T-helper 2 cell treated with Interferon-gamma antibody and Interleukin-4, amounts not matched to agents 5 μg/mL and 100 μg/mL, for 36 hours (primary cell): Measurements from ENCODE around the gene GH1.
"Not testable (repeated sequence)": the region's sequence is repeated elsewhere in the genome, so short reads cannot be mapped to it uniquely, and the experiment has no call there.

Experiments
- DNase-seq: peaks from one replicate; pipeline ENCODE4 v3.0.0; 2021; ENCODE audit warnings: low spot score
- H3K27ac Mint-ChIP-seq: one replicate; pipeline ENCODE4 v1.8.0; 2021; ENCODE audit warnings: mild to moderate bottlenecking, mixed read lengths
- H3K27me3 Mint-ChIP-seq: one replicate; pipeline ENCODE4 v1.8.0; 2021; ENCODE audit warnings: low read depth, mixed read lengths
- H3K36me3 Mint-ChIP-seq: one replicate; pipeline ENCODE4 v1.8.0; 2021; ENCODE audit warnings: low read depth, mixed read lengths
- H3K4me1 Mint-ChIP-seq: one replicate; pipeline ENCODE4 v1.8.0; 2021; ENCODE audit warnings: low read depth, mixed read lengths
- H3K4me3 Mint-ChIP-seq: one replicate; pipeline ENCODE4 v1.8.0; 2022; ENCODE audit warnings: mild to moderate bottlenecking, moderate library complexity, mixed read lengths
- H3K9me3 Mint-ChIP-seq: one replicate; pipeline ENCODE4 v1.8.0; 2021; ENCODE audit warnings: mixed read lengths

The GH1 gene

GRCh38 chr17:63907161-63907778 lies 11.4 kb downstream of the GH1 start:
- not testable (repeated sequence) for H3K27me3 Mint-ChIP-seq, DNase-seq, H3K27ac Mint-ChIP-seq, H3K9me3 Mint-ChIP-seq, H3K4me1 Mint-ChIP-seq, H3K4me3 Mint-ChIP-seq, H3K36me3 Mint-ChIP-seq

DNA sequence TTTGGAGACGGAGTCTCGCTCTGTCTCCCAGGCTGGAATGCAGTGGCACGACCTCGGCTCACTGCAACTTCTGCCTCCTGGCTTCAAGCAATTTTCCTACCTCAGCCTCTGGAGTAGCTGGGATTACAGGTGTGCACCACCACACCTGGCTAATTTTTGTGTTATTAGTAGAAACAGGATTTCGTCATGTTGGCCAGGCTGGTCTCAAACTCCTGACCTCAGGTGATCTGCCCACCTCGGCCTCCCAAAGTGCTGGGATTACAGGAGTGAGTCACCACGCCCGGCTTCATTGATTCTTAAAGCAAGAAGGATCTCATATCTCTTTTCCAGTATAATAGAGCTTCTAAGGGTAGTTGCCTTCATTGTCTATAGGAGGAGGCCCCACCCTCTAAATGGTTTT lies 13.8 kb downstream of the GH1 start:
- not testable (repeated sequence) for H3K4me3 Mint-ChIP-seq, H3K9me3 Mint-ChIP-seq, H3K4me1 Mint-ChIP-seq, H3K36me3 Mint-ChIP-seq, H3K27ac Mint-ChIP-seq, DNase-seq
- H3K27me3 Mint-ChIP-seq = peaks cover 12% of the 10 kb centered on the region

GRCh38 chr17:63903787-63904201 lies 14.8 kb downstream of the GH1 start:
- DNase-seq, H3K27me3 Mint-ChIP-seq, H3K27ac Mint-ChIP-seq, H3K4me3 Mint-ChIP-seq, H3K36me3 Mint-ChIP-seq, H3K9me3 Mint-ChIP-seq, H3K4me1 Mint-ChIP-seq: not testable (repeated sequence)

GRCh38 chr17:63901971-63902370 lies 16.7 kb downstream of the GH1 start:
- H3K27ac Mint-ChIP-seq, H3K4me3 Mint-ChIP-seq, H3K9me3 Mint-ChIP-seq, H3K36me3 Mint-ChIP-seq, DNase-seq, H3K27me3 Mint-ChIP-seq, H3K4me1 Mint-ChIP-seq: not testable (repeated sequence)

DNA sequence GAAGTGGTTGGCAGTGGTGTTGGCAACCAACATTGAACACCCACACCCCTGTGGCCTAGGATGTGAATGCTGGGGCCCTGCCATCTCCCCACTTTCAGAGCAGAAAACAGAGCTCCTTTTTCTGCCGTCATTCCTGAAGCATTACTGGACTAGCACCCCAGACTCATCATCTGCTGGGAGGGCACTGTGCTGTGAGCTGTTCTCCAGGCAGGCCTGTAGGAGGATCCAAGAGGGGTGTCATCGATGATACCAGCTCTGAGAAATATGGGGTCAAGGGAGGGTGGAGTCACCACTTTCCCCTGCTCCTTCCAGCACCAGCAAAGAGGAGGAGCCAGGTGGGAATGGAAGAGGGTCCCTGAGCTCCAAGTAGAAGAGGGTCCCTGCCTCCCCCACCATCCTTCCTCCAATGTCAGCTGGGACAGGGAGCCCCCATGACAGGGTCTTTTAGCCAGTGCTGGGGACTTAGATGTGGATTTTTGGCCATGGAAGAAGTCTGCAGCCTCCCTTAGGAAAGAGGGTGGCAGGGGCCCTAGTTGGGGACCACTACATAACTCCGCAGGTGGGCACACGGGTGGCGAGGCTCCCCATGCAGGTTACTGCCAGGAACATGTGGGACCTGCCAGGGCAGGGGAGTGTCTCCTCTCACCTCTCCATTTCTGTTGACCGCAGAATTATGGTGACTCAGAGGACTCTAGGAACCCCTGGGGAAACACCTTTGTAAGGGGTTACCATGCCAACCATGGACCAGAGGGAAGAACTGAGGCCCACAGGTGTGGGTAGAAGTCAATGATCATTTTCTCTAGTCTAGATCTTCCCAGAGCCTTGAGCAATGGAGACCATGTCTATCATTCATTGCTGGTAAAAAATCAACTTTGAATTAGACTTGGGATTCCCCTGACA lies 19.5 kb downstream of the GH1 start:
- H3K9me3 Mint-ChIP-seq, H3K4me1 Mint-ChIP-seq, H3K36me3 Mint-ChIP-seq, H3K4me3 Mint-ChIP-seq, H3K27ac Mint-ChIP-seq: not testable (repeated sequence)
- peaks cover 10% of the 10 kb centered on the region for H3K27me3 Mint-ChIP-seq
- peak; percentile 38 for DNase-seq

- not testable (repeated sequence) for H3K27ac Mint-ChIP-seq, H3K4me1 Mint-ChIP-seq, H3K36me3 Mint-ChIP-seq, DNase-seq, H3K4me3 Mint-ChIP-seq, H3K9me3 Mint-ChIP-seq
- H3K27me3 Mint-ChIP-seq = peaks cover 19% of the 10 kb centered on the region
Measured at GRCh38 chr17:63896524-63897354, 21.9 kb downstream of the GH1 start, which contains the start of gene CSH1. TSS of gene CSH1 (minus strand) at chr17:63896574. CDS start at chr17:63896511, 63 bp downstream.

DNA sequence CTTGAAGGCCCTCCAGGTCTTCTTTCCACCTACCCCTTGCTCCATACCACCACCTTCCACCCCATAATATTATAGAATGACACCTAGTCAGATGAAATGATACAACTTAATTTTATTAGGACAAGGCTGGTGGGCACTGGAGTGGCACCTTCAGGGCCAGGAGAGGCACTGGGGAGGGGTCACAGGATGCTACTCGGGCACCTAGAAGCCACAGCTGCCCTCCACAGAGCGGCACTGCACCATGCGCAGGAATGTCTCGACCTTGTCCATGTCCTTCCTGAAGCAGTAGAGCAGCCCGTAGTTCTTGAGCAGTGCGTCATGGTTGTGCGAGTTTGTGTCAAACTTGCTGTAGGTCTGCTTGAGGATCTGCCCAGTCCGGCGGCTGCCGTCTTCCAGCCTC lies 23.8 kb downstream of the GH1 start:
- H3K4me1 Mint-ChIP-seq = not testable (repeated sequence)
- H3K27me3 Mint-ChIP-seq = peaks cover 21% of the 10 kb centered on the region

DNA sequence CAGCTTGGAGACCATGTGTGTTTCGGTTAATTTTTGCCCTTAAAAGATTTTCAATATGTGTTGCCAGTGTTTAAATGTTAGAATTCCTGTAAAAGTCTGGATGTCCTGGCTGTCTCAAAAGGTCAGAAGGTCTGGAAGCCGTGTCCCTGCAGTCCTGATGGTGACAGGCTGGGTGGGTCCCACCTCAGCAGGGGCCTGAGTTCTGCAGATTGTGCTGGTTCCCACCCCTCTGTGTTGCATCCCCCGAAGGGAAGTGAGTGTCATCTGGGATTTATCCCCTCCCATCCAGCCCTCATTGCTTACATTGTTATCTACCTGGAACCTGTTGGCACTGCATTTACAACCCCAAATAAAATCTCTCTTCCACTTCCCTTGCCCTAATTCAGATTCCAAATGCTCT lies 24.6 kb downstream of the GH1 start:
- not testable (repeated sequence) for DNase-seq, H3K27ac Mint-ChIP-seq, H3K4me3 Mint-ChIP-seq, H3K4me1 Mint-ChIP-seq, H3K9me3 Mint-ChIP-seq, H3K36me3 Mint-ChIP-seq
- H3K27me3 Mint-ChIP-seq = peaks cover 23% of the 10 kb centered on the region

More for the DNA sequence above, 23.8 kb downstream of the GH1 start:
- not testable (repeated sequence) for DNase-seq, H3K4me3 Mint-ChIP-seq, H3K36me3 Mint-ChIP-seq, H3K27ac Mint-ChIP-seq, H3K9me3 Mint-ChIP-seq

DNA sequence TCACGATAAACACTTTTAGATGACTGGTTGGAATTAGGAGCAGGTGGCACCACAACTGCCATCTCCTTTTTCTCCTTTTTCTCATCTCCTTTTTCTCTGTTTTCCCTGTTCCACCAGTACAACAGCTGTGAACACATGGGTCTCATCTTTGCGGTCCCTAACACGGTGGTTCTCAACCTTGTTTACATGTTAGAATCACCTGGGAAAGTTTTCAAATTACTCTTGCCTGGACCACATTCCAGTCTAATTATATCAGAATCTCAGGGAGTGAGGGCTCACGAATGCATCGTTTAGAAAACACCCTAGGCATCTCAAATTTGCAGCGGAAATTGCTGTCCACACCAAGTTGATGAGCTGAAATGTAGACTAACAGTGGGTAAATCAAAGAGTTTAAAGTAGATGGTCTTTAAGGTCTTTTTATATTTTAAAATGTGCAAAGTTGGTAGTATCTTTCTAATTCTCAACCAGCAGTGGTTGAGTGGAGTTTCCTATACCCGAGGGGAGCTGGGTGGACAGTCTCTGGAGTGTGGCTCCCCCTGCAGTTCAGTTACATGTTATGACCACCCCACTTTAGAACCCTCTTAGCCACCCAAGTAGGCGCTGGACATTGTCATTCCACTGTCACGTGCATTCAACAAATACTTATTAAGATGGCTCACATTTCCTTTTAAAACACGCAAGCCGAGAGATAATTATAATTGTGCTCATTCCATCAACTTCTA lies 26.2 kb downstream of the GH1 start:
- H3K36me3 Mint-ChIP-seq, H3K4me1 Mint-ChIP-seq, DNase-seq, H3K27ac Mint-ChIP-seq, H3K4me3 Mint-ChIP-seq, H3K9me3 Mint-ChIP-seq: not testable (repeated sequence)
- H3K27me3 Mint-ChIP-seq = peaks cover 25% of the 10 kb centered on the region

- H3K4me3 Mint-ChIP-seq, H3K9me3 Mint-ChIP-seq, H3K4me1 Mint-ChIP-seq, H3K36me3 Mint-ChIP-seq, H3K27ac Mint-ChIP-seq, DNase-seq: not testable (repeated sequence)
- peaks cover 29% of the 10 kb centered on the region for H3K27me3 Mint-ChIP-seq
Measured at GRCh38 chr17:63889026-63889848, 29.4 kb downstream of the GH1 start.

GRCh38 chr17:63885119-63885518 lies 33.5 kb downstream of the GH1 start:
- H3K36me3 Mint-ChIP-seq, H3K27ac Mint-ChIP-seq, H3K9me3 Mint-ChIP-seq, DNase-seq, H3K4me1 Mint-ChIP-seq, H3K4me3 Mint-ChIP-seq: not testable (repeated sequence)
- peaks cover 11% of the 10 kb centered on the region for H3K27me3 Mint-ChIP-seq

GRCh38 chr17:63882626-63883126 lies 36.0 kb downstream of the GH1 start:
- not testable (repeated sequence) for H3K4me3 Mint-ChIP-seq, H3K4me1 Mint-ChIP-seq, DNase-seq, H3K9me3 Mint-ChIP-seq, H3K36me3 Mint-ChIP-seq, H3K27ac Mint-ChIP-seq
- H3K27me3 Mint-ChIP-seq = peaks cover 13% of the 10 kb centered on the region
